ENCODE measurements around the gene CTIF. TPM values are rescaled to one million over a fixed set of nuclear protein-coding genes. Genes with fewer than 3 reads are reported as not detected.

Gene CTIF
- total RNA-seq, 1 experiment from 2014 or later, result 5.8 TPM

DNA sequence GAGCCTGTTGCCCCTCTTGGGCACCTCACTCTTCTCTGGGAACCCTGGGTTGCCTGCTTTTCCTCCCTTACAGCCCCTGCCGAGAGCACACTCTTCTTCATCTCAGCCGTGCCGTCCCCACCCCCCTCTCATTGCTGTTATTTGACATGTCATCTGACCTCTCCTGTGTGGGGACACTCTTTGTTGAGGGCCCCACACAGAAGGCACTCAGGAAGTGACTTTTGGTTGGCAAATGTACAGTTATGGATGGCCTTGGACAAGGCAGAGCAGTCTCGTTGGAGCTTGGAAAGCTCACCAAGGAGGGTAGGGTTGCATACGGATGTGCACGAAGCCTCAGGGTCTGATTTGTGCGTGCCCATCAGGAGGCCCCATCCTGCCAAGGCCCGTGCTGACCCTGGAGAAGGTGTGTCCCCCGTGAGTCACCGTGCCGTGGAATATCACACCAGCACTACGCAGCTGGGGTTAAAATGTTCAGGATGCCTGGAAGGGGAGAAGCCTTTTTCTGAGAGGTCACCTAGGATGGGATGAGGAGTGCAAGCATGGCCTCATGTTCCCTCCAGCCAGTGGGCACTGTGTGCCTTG, 93.9 kb downstream of the CTIF start:
- Histone ChIP-seq H3F3A (ENCODE audit: low read length, unreplicated experiment) (no peaks in the 10 kb centered on the region), H3K36me3 (ENCODE audit: low read depth, low read length) (no peaks in the 10 kb centered on the region), H3K9me3 (ENCODE audit: low read length) (no peaks in the 10 kb centered on the region), H3K9me2 (replicated peaks; ENCODE audit: low read length) (no peaks in the 10 kb centered on the region), H3K4me2 (ENCODE audit: low read length) (no peak overlapping the region), H3K27ac (ENCODE audit: low read length) (no peak overlapping the region), H2AFZ (ENCODE audit: low read length) (no peak overlapping the region), H3K27me3 (ENCODE audit: low read length) (no peaks in the 10 kb centered on the region), H4K20me1 (ENCODE audit: low read length) (no peaks in the 10 kb centered on the region), H3K4me1 (ENCODE audit: insufficient read depth, low read length) (peaks cover 10% of the 10 kb centered on the region), H3K4me3 (ENCODE audit: low read length) (no peak overlapping the region), H3K9ac (ENCODE audit: low read length) (no peak overlapping the region), H3K79me2 (ENCODE audit: low read length) (no peaks in the 10 kb centered on the region)
- ChIA-PET CTCF (no interaction called here), POLR2A (ENCODE audit: unreplicated experiment) (no interaction called here)
- TF ChIP-seq EZH2phosphoT487 (IDR thresholded peaks at IDR 0.05; ENCODE audit: borderline replicate concordance, low read length) (no peak), EZH2 (IDR thresholded peaks at IDR 0.05; ENCODE audit: low read length, unreplicated experiment) (no peak)
- TF ChIP-seq, protein P1, sequence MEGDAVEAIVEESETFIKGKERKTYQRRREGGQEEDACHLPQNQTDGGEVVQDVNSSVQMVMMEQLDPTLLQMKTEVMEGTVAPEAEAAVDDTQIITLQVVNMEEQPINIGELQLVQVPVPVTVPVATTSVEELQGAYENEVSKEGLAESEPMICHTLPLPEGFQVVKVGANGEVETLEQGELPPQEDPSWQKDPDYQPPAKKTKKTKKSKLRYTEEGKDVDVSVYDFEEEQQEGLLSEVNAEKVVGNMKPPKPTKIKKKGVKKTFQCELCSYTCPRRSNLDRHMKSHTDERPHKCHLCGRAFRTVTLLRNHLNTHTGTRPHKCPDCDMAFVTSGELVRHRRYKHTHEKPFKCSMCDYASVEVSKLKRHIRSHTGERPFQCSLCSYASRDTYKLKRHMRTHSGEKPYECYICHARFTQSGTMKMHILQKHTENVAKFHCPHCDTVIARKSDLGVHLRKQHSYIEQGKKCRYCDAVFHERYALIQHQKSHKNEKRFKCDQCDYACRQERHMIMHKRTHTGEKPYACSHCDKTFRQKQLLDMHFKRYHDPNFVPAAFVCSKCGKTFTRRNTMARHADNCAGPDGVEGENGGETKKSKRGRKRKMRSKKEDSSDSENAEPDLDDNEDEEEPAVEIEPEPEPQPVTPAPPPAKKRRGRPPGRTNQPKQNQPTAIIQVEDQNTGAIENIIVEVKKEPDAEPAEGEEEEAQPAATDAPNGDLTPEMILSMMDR (conservative IDR thresholded peaks at IDR 0.05; ENCODE audit: low read depth, low read length), result no peak
- no TSS peak for BruUV-seq (replicated peaks)
- ATAC-seq (no peak), DNase-seq (no peak)
- intact Hi-C loops (cut with micrococcal nuclease), result no loop called here

DNA sequence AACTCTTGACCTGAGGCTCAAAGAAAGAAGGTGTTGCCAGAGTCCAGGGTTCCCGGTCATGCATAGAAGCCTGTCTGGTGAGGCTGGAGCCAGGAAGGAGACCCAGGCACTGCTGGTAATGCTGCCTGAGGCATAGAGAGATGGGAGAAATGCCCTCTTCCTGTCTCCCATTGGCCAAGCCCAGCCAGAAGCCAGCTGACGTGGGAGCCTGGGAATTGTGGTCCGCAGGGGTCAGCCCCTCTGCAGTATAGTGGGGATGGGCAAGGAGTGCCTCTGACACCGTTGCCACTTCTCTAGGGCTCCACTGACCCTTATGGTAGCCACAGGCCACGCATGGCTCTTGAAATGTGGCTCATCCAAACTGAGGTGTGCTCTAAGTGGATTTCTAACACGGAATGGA, 95.7 kb downstream of the CTIF start:
- no peak for ATAC-seq
- POLR2A ChIA-PET (ENCODE audit: unreplicated experiment), result interaction anchor here (0.7 kb wide), 1 partner anchor 79 kb away, joined by 17 read pairs; no protein-coding TSS in a partner anchor
- H3K36me3 ChIP-seq (ENCODE audit: low read depth, low read length), result no peaks in the 10 kb centered on the region
- H2AFZ ChIP-seq (ENCODE audit: low read length), result no peak overlapping the region
- H3K27me3 ChIP-seq (ENCODE audit: low read length), result no peaks in the 10 kb centered on the region
- TF ChIP-seq EZH2phosphoT487 (IDR thresholded peaks at IDR 0.05; ENCODE audit: borderline replicate concordance, low read length) (no peak), EZH2 (IDR thresholded peaks at IDR 0.05; ENCODE audit: low read length, unreplicated experiment) (no peak)
- TF ChIP-seq, protein P1 (conservative IDR thresholded peaks at IDR 0.05; ENCODE audit: low read depth, low read length), result no peak
- H3F3A ChIP-seq (ENCODE audit: low read length, unreplicated experiment), result no peaks in the 10 kb centered on the region
- H4K20me1 ChIP-seq (ENCODE audit: low read length), result no peaks in the 10 kb centered on the region
- no TSS peak for BruUV-seq (replicated peaks)
- CTCF ChIA-PET, result no interaction called here
- peaks cover 9% of the 10 kb centered on the region for H3K4me1 ChIP-seq (ENCODE audit: insufficient read depth, low read length)
- no peak overlapping the region for H3K4me2 ChIP-seq (ENCODE audit: low read length)
- no peak overlapping the region for H3K9ac ChIP-seq (ENCODE audit: low read length)
- H3K27ac ChIP-seq (ENCODE audit: low read length), result no peak overlapping the region
- no peak for DNase-seq
- intact Hi-C loops (cut with micrococcal nuclease), result no loop called here
- no peaks in the 10 kb centered on the region for H3K9me2 ChIP-seq (replicated peaks; ENCODE audit: low read length)
- H3K9me3 ChIP-seq (ENCODE audit: low read length), result no peaks in the 10 kb centered on the region
- H3K79me2 ChIP-seq (ENCODE audit: low read length), result no peaks in the 10 kb centered on the region
- H3K4me3 ChIP-seq (ENCODE audit: low read length), result no peak overlapping the region

DNA sequence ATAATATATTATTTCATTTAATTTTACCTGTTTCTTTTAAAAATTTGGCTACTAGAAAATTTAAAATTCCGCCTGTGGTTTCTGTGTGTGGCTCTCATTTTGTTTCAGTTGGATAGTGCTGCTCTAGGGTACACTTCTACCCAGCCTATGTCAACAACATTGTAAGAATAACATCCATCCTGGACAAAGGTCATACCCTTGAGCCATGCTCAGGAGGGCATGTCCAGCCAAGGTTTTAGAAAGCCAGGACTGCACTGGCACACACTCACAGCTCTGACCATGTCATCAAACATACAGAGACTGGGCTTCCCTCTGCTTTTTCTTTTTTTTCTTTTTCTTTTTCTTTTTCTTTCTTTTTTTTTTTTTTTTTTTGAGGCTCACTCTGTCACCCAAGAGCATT, 96.1 kb downstream of the CTIF start:
- H3K4me2 ChIP-seq (ENCODE audit: low read length), result no peak overlapping the region
- no peaks in the 10 kb centered on the region for H3K9me3 ChIP-seq (ENCODE audit: low read length)
- no peak overlapping the region for H2AFZ ChIP-seq (ENCODE audit: low read length)
- BruUV-seq (replicated peaks), result no TSS peak
- H3K4me1 ChIP-seq (ENCODE audit: insufficient read depth, low read length), result peaks cover 5% of the 10 kb centered on the region; the same call in 1 of the 2 replicates
- no peak overlapping the region for H3K9ac ChIP-seq (ENCODE audit: low read length)
- H3K27ac ChIP-seq (ENCODE audit: low read length), result no peak overlapping the region
- ChIA-PET CTCF (no interaction called here), POLR2A (ENCODE audit: unreplicated experiment) (interaction anchor here (0.7 kb wide), 1 partner anchor 80 kb away, joined by 17 read pairs; no protein-coding TSS in a partner anchor)
- H3K4me3 ChIP-seq (ENCODE audit: low read length), result no peak overlapping the region
- no peaks in the 10 kb centered on the region for H3K36me3 ChIP-seq (ENCODE audit: low read depth, low read length)
- TF ChIP-seq EZH2 (IDR thresholded peaks at IDR 0.05; ENCODE audit: low read length, unreplicated experiment) (no peak), EZH2phosphoT487 (IDR thresholded peaks at IDR 0.05; ENCODE audit: borderline replicate concordance, low read length) (no peak)
- TF ChIP-seq, protein P1 (conservative IDR thresholded peaks at IDR 0.05; ENCODE audit: low read depth, low read length), result no peak
- H4K20me1 ChIP-seq (ENCODE audit: low read length), result no peaks in the 10 kb centered on the region
- ATAC-seq (no peak), DNase-seq (no peak)
- H3K27me3 ChIP-seq (ENCODE audit: low read length), result no peaks in the 10 kb centered on the region
- H3F3A ChIP-seq (ENCODE audit: low read length, unreplicated experiment), result no peaks in the 10 kb centered on the region
- H3K79me2 ChIP-seq (ENCODE audit: low read length), result no peaks in the 10 kb centered on the region
- intact Hi-C loops (cut with micrococcal nuclease), result no loop called here
- no peaks in the 10 kb centered on the region for H3K9me2 ChIP-seq (replicated peaks; ENCODE audit: low read length)
